HG03460 (cell line): ENCODE data around the gene KLHL34.

Experiments
- ATAC-seq: cut with Tn5 transposase; IDR thresholded peaks from one replicate; pipeline ENCODE4 v1.9.1; 2021; ENCODE audit not compliant: unreplicated experiment

The KLHL34 gene

DNA sequence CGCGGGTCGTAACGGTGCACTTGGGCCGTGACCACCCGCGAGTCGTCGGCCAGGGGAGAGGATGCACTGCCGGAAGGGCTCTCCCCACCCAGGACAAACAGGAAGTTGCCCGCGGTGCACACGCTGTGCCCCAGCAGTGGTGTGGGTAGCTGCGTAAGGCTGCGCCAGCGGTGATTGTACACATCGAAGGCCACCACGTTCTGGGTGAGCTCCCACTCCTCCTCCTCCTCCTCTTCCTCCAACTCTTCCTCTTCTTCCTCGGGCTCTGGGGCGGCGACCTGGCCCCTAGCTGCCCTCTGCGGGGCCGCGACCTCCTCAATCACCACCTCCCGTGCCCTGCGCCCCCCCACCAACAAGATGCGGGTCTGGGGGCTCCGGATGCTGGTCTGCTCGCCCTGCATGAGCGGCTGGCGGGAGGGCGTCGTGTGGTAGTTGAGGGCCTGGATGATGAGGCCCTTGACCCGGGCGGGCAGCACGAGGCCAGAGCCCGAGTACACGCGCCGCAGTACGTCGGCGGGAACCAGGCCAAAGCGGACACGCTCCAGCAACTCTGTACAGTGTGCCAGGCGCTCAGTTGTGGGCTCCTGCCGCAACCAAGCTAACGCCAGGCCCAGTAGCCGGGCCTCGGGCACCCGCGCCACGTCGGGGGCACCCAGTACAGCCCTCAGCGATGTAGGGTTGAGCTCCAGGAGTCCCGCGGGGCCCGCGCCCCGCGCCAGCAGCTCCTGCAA is 1.4 kb downstream of the KLHL34 start:
- ATAC-seq, result no peak

DNA sequence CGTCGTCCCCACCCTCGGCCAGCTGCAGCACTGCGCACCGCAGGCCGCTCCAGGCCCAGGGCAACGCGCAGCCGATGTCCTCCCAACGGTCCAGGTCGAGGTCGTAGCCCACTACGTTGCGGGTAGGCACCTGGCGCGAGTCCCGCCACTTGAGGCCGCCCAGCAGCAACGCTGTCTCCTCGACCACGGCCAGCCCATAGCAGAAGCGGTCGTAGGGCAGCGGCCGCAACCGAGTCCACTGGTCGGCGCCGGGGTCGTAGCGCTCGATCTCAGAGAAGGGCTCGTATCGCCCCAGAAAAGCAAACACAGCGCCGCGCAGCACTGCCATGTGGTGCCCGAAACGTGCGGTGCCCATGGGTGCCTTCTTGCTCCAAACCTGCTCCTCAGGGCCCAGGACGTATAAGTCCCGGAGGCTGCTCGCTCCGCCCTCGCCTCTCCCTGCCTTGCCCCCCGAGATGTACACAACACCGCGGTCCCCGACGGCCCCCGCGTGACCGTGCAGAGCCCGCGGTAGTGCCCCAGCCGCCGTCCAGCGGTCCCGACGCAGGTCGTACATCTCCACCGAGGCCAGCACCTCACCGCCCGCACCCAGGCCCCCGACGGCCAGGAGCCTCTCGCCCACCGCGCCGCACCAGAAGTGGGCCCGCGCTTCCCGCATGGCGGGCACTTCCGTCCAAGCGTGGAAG is 2.1 kb downstream of the KLHL34 start:
- ATAC-seq, result no peak

DNA sequence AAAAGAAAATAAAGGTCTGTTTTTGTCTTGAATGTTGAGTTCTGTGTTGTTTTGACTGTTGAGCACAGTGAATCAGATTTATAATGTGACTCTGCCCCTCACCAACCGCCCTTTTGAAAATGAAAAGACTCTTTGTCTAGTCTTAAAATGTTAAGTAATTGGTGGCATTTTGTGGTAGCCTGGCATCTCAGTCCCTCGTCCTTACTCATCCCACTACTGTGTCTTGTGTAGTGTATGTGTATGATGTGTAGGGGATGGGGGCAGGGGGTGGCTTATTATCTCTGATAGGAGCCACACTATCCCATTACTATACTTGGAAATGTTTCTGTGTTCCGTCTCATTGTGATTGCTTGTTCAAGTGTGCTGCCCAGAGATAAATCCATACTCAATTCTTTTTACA is 12.2 kb downstream of the KLHL34 start:
- ATAC-seq, result no peak

DNA sequence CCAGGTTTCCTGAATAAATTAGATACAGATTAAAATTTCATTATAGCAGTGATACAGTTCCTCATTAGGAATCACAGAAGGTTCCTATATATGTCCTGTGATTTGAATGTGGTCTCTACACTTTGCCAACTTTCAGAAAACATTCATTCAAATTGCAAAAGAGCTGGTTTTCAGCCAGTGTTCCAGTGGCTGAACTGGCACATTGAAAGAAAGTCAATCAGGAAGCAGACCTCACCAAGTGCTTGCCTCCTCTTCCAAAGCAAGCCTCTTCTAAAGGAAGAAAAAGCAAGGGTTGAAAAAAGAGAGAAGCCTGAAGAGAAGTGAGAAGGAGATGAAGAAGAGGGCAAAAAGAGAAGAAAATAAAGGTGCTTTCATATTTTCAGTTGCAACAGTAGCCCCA is 12.7 kb downstream of the KLHL34 start:
- ATAC-seq, result no peak

DNA sequence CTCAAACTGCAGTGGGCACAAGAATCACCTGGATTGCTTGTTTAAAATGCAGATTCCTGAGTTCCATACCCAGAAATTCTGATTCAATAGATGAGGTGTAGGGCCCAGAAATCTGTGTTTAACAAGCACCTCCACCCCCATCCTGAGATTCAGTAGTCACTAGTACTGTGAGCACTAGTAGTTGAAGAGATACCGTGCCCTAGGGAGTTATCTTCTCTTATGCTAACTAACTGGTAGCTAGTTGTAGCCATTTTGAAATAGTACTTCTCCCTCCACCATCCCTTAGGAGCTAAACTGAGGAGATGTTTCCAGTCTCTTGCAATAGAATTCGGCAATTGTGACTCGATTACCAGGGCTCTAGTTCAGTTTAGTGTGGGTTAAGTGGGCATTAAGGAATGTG is 18.4 kb downstream of the KLHL34 start:
- no peak for ATAC-seq

DNA sequence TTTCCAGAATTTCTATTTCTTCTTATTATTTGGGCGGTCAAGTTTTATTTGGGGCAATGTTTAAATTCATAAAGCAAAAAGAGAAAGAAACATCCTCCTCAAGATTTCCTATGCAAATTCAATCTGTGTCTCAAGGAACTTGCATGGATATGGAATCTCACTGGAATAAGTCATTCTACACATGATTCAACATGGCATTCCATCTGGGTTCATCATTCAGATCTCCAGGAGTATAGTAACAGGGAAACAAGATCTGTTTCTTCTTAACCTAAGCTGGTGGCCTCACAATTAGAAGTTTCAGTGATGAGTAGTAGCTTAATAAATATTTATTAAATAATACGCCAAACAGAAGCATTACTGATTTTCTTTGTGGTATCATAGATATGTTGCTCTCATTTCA is 19.8 kb downstream of the KLHL34 start:
- ATAC-seq, result no peak

DNA sequence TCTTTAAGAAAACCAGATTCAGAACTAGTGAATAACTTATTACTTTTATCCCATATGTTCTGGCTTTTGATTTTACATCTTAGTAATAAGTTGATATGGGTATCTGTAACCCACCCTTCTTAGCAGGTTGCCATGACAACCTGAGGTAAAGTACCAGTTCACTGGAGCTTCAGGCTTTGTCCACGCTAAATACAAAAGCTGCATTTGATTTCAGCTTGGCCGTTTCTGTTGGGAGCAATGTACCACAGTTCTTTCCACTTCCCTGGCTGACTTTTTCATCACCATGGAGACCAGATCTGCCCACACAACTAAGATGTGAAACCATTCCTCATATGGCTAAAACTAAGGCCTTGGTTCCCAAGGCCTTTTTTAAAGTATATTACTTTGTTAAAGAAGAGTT is 26.1 kb downstream of the KLHL34 start:
- no peak for ATAC-seq

DNA sequence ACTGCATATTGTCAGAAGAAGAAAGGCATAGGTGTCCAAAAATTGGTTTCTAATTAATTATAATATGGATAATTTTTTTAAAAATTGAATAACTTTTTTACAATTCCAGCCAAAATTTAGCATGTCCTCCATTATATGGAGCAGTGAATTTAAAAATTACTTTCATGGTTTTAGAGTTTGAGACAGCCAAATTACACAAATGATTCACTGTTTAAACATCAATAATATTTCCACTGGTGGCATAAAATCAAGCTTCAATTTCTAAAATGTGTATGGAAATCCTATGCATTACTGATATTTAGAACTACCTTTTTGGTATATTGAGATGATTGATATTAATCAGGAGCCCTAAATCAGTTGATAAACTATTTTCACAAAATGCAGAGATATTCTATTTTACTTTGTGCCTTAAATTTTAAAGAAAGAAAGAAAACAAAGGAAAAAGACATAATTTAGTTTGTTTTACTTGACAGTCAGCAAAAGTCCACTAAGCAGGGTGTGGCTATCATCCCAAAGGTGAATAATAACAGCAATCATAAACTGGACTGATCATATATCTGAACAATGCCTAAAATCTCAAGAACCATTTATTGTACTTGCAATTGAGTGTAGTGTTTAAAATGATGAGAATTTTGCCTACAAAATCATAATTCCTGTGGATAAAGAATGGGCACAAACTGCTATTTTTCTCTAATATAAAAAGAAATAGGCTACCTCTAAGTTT is 34.2 kb downstream of the KLHL34 start:
- no peak for ATAC-seq

DNA sequence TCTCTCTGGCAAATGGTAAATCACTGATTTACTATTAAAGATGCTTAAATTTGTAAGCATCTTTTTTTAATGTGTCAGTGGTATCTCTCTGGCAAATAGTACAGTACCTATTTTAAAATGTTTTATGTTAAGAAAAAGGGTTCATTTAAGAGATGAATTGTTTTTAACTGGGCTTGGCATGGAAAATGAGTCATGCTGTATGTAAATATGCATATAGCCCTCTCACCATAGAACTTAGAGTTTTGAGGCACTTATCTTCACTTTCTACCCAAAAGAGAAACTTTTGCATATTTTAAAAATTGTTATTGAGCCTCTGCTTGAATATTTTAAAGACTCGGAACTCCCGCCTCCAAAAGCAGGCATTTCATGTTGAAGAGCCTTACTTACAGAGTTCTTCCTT is 37.9 kb downstream of the KLHL34 start:
- ATAC-seq, result no peak

DNA sequence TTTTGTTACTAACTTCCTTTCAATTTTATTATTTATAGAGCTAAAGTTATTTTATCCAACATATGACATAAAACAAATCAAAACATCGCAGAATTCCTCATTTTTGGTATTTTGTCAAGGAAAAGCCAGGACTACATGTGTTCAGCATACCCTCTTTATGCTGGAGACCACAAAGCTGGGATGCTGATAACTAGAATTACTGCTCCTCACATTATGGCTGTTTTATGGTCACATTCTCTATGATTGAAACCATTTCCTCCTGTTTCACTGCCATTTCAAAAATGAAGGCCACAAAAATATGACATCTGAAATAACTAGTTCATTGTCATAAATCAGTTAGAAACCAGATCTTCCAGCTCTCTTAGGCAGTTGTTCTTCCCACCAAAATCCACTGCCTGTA is 41.7 kb downstream of the KLHL34 start:
- no peak for ATAC-seq

DNA sequence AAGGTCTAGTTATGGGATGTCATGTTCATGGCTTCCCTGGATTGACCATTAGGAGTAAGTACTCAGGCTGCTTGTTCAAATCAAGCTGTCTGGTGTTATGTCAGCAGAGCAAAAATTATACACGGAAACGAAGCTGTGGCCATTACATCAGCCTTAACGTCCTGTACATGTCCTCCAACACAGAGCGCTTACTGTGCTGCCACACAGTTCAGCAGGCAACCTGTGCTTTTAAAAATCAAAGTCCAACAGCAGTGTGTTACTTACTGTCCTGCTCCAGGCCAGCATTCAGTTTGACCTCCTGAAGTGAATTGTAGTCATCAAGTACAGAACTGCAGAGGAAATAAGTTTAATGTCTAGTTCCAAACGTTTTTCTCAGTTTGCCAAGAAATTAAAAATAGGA is 46.0 kb downstream of the KLHL34 start:
- no peak for ATAC-seq

DNA sequence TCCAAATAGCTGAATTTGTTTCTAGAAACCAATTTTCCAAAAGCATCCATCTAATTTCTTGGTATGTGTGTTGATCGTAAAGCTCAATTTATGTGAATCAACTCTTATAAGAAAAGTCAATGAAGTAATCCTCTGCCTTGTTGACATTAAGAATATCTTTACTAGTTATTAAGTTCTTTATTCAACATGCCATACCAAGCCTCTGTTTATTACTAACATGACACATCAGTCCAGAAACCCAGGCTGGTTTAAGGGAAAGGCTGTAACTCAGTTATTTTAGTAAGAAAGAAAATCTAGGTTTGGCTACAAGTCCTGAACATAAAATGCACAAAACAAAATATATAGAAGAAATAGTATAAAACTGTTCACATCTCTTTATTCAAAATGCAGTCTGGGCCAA is 48.0 kb downstream of the KLHL34 start:
- ATAC-seq, result no peak

DNA sequence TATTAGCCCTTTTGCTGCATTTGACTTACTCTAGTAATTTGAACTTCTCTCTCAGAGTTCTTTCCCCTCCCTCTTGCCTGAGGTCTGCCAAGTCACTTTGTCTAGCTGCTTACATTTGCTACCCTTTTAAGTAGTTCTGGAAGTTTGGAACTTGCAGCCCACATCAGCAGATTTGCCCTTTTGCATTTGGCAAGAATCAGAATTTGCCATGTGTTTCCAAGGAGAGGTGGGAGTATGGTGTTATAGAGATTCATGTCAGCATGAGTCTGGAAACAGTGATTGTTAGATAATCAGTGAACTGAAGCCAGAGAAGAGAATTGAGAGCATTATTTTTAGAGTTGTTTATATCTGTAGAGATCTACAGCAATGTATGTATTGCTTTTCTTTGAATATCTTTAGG is 52.1 kb downstream of the KLHL34 start:
- ATAC-seq, result no peak
